ENCODE measurements around the gene KLHDC4. TPM values are rescaled to one million over a fixed set of nuclear protein-coding genes. Genes with fewer than 3 reads are reported as not detected.

The KLHDC4 gene
- total and polyA plus RNA-seq, 9 of the 15 experiments (the other 6 are each of a cell fraction or from before 2014, with no cell fraction given): 1.3 to 68.1 (median 32.8) TPM

- Histone ChIP-seq H3K4me1 (replicated peaks in 1 of 2; ENCODE audit: control insufficient read depth in 2 of 2, insufficient read depth in 2 of 2, low read length in 2 of 2) (peaks cover 0 to 20% of the 10 kb centered on the region in 2 experiments; a peak in 2 of 5 replicates), H4K20me1 (replicated peaks; ENCODE audit: control insufficient read depth, insufficient read depth, low read length) (no peaks in the 10 kb centered on the region; the same call in 1 of the 2 replicates), H3K27me3 (ENCODE audit: control insufficient read depth in 2 of 2, insufficient read depth in 2 of 2, low read length in 2 of 2) (no peaks in the 10 kb centered on the region), H3K4me3 (no peak overlapping the region), H3K9me1 (ENCODE audit: control insufficient read depth, insufficient read depth, low read length) (peaks cover 4% of the 10 kb centered on the region), H3K4me2 (ENCODE audit: insufficient read depth, low read length) (no peak overlapping the region), H3K9ac (ENCODE audit: insufficient read depth in 1 of 2, low read depth in 2 of 2, low read length in 2 of 2) (no peak overlapping the region; a peak in 1 of 4 replicates), H3K79me2 (ENCODE audit: control insufficient read depth, insufficient read depth, low read length) (no peaks in the 10 kb centered on the region), H3K9me3 (replicated peaks; ENCODE audit: control insufficient read depth, insufficient read depth, low read depth, low read length) (no peaks in the 10 kb centered on the region), H3K36me3 (ENCODE audit: control insufficient read depth, insufficient read depth, low read length) (peaks cover 89% of the 10 kb centered on the region; the same call in 2 of the 3 replicates), H2AFZ (ENCODE audit: low read depth, low read length) (no peak overlapping the region), H3K27ac (ENCODE audit: extremely low read depth, low read depth, low read length) (no peak overlapping the region)
- no TSS peak for BruUV-seq (replicated peaks)
- ChIA-PET POLR2A (interaction anchor here (0.9 to 2.1 kb wide), 3 partner anchors 10 to 14 kb away, joined by 3 to 4 read pairs (median 3); no protein-coding TSS in a partner anchor), CTCF (ENCODE audit: low intra/inter-chr PET ratio) (no interaction called here)
- TF ChIP-seq PHF20 (IDR thresholded peaks at IDR 0.05; ENCODE audit: partially characterized antibody) (no peak), SIN3B (IDR thresholded peaks at IDR 0.05; ENCODE audit: low read depth) (no peak), MAX (CRISPR knock-in tag; IDR thresholded peaks at IDR 0.05) (no peak), SP2 (IDR thresholded peaks at IDR 0.05; ENCODE audit: extremely low read depth, low read depth, low read length, poor library complexity, severe bottlenecking) (no peak), NFXL1 (CRISPR knock-in tag; IDR thresholded peaks at IDR 0.05) (no peak), E2F1 (CRISPR knock-in tag; IDR thresholded peaks at IDR 0.05) (no peak), ESRRB (CRISPR knock-in tag; IDR thresholded peaks at IDR 0.05; ENCODE audit: borderline replicate concordance) (no peak), ZBTB8A (IDR thresholded peaks at IDR 0.05; ENCODE audit: partially characterized antibody) (no peak), DIDO1 (tag; IDR thresholded peaks at IDR 0.05; ENCODE audit: low read depth) (no peak)
- 95% methylated on average over 10 of the region's 12 CpGs for WGBS (ENCODE audit: insufficient coverage, low coverage, missing lambda C conversion rate)
- ATAC-seq (no peak), FAIRE-seq (no peak), DNase-seq (ENCODE audit: extremely low read depth in 1 of 4, low spot score in 3 of 4) (no peak)
- in situ Hi-C loops (cut with MboI): no loop called here
- intact Hi-C loops (cut with micrococcal nuclease): no loop called here
These were observed 54.9 kb downstream of the KLHDC4 start for GRCh38 chr16:87710887-87711286.
